Measurements from ENCODE around the gene TLX2.

DNA sequence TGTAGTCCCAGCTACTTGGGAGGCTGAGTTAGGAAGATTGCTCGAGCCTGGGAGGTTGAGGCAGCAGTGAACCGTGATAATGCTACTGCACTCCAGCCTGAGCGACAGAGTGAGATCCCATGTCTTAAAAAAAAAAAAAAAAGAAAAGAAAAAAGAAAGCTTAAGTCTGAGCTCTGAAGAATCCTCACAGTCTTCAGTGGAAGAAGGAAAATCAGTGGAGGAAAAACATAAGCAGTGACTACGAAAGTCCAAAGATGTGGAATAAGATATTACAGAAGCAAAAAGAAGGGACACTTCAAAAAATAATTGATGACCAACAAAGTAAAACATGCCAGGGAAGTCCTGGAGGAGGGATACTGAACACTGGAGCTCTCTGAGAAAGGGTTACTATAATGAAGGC lies 4.0 kb upstream of the TLX2 start:
- TF ChIP-seq, protein P1, sequence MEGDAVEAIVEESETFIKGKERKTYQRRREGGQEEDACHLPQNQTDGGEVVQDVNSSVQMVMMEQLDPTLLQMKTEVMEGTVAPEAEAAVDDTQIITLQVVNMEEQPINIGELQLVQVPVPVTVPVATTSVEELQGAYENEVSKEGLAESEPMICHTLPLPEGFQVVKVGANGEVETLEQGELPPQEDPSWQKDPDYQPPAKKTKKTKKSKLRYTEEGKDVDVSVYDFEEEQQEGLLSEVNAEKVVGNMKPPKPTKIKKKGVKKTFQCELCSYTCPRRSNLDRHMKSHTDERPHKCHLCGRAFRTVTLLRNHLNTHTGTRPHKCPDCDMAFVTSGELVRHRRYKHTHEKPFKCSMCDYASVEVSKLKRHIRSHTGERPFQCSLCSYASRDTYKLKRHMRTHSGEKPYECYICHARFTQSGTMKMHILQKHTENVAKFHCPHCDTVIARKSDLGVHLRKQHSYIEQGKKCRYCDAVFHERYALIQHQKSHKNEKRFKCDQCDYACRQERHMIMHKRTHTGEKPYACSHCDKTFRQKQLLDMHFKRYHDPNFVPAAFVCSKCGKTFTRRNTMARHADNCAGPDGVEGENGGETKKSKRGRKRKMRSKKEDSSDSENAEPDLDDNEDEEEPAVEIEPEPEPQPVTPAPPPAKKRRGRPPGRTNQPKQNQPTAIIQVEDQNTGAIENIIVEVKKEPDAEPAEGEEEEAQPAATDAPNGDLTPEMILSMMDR (IDR thresholded peaks at IDR 0.05): no peak
- TF ChIP-seq POLR2A (IDR thresholded peaks at IDR 0.05): no peak

Measured in lower leg skin (tissue), 3 donors.